ENCODE data around the gene C5orf46.

The C5orf46 gene

GRCh38 chr5:147844846-147845245, 61.5 kb downstream of the C5orf46 start:
- TF ChIP-seq CTCF (IDR thresholded peaks at IDR 0.05) (no peak), ZFX (IDR thresholded peaks at IDR 0.05; ENCODE audit: borderline replicate concordance) (no peak)
- H3K27ac ChIP-seq = no peak overlapping the region

GRCh38 chr5:147842869-147843268, 63.5 kb downstream of the C5orf46 start:
- no peak overlapping the region for H3K27ac ChIP-seq
- TF ChIP-seq CTCF (IDR thresholded peaks at IDR 0.05) (no peak), ZFX (IDR thresholded peaks at IDR 0.05; ENCODE audit: borderline replicate concordance) (no peak)
